Pons (tissue), 1 donor: ENCODE measurements around the gene PRSS50.
"Not testable (repeated sequence)": the region's sequence is repeated elsewhere in the genome, so short reads cannot be mapped to it uniquely, and the experiment has no call there.

Experiments used
- DNase-seq: peaks from one replicate; pipeline ENCODE4 v3.0.0-alpha.2; 2016; ENCODE audit warnings: low spot score

PRSS50 gene, protein sequence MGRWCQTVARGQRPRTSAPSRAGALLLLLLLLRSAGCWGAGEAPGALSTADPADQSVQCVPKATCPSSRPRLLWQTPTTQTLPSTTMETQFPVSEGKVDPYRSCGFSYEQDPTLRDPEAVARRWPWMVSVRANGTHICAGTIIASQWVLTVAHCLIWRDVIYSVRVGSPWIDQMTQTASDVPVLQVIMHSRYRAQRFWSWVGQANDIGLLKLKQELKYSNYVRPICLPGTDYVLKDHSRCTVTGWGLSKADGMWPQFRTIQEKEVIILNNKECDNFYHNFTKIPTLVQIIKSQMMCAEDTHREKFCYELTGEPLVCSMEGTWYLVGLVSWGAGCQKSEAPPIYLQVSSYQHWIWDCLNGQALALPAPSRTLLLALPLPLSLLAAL

DNA sequence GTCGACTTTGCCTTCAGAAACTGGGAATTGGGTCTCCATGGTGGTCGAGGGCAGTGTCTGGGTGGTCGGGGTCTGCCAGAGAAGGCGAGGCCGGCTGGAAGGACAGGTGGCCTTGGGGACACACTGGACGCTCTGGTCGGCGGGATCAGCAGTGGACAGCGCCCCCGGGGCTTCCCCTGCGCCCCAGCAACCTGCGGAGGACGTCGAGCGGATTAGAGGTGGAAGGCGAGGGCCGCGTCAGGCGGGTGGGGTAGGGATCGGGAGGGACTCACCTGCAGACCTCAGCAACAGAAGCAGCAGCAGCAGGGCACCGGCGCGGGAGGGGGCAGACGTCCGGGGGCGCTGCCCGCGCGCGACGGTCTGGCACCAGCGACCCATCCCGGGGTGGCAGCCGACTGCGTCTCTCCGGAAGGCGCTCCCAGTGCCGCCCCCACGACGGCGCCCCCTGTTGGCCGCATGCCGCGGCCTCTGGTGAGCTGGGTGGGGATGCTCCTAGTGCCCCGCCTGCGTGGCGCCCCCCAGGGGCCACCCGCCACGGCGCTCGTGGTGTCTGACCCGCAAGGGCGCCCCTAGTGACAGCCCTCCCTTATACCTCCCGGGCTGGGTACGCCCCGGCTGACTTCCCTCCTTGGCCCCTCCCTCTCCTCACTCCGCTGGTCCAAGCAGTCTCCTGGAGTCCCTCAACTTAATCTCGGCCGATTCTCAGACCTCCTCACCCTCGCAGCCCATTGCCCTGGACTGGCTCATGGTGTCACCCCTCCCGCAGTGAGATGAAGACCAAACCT, at the start of gene PRSS50:
TSS of gene PRSS50 (minus strand) at position 423 of the 785 bp plus-strand sequence. CDS start at position 378, 45 bp downstream.
- no peak for DNase-seq

GRCh38 chr3:46764206-46764605, 46.5 kb upstream of the PRSS50 start:
- no peak for DNase-seq

DNA sequence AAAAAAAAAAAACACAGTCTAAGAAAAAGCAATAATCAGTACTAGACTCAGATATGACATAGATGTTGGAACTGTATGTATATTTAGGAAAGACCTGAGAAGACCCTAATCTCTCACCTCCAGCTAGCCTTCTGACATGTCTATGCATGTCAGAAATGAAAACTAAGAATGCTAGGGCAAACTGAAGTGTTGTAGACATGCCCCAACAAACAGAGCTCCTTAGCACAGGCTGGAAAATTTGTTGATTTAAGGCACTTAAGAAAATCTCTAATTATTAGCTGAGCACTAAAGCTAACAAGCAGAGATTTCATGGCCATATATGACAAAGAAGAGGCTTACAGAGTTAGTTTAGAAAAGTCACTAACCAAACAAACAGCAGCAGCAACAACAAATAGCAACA, 45.5 kb upstream of the PRSS50 start:
- no peak for DNase-seq

DNA sequence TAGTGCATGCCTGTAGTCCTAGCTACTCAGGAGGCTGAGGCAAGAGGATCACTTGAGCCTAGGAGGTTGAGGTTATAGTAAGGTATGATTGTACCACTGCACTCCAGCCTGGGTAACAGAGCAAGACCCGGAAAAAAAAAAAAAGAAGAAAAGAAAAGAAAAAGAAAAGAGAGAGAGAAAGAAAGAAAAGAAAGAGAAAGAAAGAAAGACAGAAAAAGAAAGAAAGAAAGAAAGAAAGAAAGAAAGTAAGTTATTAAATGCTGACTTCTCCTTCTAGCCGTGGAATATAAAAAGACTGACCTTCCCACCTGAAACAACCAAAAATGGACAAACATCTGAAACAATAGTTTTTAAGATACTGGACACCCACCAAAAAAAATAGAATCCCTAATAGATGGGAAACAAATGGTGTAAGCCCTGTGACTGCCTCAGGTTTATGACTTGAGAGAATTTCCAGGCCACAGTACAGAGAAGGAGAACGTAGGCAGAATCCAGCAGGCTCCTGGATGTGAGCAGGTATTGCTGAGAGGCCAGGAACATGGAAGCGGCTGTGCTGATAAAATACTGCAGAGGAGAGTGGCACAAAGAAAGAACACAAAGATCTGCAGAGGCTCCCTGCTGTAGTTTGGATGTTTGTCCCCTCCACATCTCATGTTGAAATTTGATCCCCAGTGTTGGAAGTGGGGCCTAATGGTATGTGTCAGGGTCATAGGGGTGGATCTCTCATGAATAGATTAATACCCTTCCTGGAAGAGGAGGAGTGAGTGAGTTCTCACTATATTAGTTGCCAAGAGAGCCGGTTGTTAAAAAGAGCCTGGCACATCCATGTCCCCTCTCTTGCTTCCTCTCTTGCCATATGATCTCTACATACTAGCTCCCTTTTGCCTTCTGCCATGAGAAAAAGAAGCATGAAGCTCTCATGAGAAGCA, 41.8 kb upstream of the PRSS50 start:
- DNase-seq: no peak

GRCh38 chr3:46756642-46757041, 39.0 kb upstream of the PRSS50 start:
- DNase-seq: no peak

- no peak for DNase-seq
Measured at GRCh38 chr3:46755646-46756045, 38.0 kb upstream of the PRSS50 start.

- DNase-seq: not testable (repeated sequence)
Measured at GRCh38 chr3:46753127-46753526, 35.5 kb upstream of the PRSS50 start.

- no peak for DNase-seq
Measured at GRCh38 chr3:46750555-46751038, 32.9 kb upstream of the PRSS50 start.

DNA sequence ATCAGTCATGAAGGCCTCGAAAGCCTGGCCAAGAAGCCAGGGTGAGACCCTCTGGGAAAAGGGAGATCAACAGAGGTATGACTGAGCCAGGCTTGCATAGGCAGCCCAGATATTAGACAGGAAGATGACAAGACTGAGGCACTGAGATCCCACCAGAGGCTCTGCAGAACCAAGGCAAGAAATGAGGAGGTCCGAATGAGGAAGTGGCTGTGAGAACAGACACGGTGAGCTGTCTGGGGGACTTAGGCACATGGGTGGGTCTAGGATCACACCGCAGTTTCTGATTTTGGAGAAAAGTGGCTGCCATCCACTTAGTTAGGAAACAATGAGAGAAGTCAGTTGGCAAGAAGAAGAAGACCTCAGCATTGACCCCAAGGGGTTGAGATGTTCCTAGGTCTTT, 31.5 kb upstream of the PRSS50 start:
- DNase-seq: no peak

DNA sequence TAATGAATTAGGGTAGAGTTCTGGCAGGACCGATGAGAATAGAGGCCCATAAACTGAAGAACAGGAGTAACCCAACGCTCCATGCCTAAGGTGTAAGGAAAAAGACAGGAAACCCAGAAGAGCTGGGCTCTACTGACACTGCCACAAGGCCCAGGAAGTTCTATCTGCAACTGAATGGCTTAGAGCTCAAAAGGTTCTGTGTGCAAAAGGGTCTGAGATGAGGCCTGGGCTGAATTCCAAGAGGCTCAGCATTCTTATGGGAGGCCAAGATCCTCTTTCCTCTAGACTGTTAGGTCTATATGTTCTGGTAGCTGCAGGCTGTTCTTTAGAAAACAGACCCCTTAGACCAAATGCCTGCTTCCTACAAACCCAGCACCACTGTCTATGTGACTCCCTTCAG, 30.5 kb upstream of the PRSS50 start:
- no peak for DNase-seq

- DNase-seq: no peak
Measured at GRCh38 chr3:46746711-46747110, 29.0 kb upstream of the PRSS50 start.

DNA sequence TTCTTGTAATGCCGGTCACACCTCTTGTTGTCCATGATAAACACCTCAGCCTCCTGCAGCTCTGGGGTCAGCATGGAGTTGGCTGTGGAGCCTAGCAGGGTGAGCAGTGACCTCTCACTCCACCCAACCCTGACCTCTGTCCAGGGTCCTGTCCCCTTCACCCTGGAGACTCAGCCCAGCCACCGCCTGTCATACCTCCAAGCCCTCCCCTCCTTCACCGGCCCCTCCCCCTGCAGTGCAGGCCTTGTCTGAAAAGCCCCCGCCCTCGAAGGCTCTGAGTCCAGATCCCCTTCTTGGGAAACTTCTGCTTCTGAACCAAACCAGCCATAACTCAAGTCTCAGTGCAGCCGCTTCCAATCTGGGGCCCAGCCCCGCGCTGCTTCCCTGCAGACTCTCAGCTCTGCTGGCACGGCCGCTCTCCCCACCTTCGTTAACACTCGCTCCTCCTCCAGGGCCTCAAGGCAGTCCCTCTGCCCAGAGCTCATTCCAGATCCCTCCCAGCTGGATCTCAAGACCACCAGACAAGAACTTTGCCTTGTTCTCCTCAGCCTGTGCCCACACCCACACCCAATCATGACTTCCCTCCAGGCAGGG, 25.4 kb upstream of the PRSS50 start:
- DNase-seq: no peak

- DNase-seq: not testable (repeated sequence)
Measured at GRCh38 chr3:46739565-46739964, 21.9 kb upstream of the PRSS50 start.

- no peak for DNase-seq
Measured at GRCh38 chr3:46737329-46737731, 19.7 kb upstream of the PRSS50 start.

- DNase-seq: no peak
Measured at GRCh38 chr3:46736006-46736872, 18.6 kb upstream of the PRSS50 start.

DNA sequence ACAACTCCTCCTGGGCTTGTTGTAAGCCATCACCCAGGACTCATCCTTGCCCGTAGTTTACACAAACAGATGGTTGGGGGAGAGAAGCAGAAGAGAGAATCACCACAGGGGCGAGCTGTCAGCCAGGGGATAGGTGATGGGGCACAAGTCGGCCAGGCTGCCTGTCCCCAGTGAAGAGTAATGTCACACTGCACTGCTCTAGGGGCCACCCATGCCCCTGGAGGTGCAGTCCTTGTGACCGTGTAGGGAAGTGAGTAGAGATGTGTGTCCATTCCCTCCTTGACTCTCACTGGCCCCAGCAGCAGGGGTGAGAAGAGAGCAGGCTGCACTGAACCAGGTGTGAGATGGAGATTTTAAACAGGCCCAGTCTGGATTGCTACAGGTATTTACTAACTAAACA, 17.1 kb upstream of the PRSS50 start:
- DNase-seq: no peak

DNA sequence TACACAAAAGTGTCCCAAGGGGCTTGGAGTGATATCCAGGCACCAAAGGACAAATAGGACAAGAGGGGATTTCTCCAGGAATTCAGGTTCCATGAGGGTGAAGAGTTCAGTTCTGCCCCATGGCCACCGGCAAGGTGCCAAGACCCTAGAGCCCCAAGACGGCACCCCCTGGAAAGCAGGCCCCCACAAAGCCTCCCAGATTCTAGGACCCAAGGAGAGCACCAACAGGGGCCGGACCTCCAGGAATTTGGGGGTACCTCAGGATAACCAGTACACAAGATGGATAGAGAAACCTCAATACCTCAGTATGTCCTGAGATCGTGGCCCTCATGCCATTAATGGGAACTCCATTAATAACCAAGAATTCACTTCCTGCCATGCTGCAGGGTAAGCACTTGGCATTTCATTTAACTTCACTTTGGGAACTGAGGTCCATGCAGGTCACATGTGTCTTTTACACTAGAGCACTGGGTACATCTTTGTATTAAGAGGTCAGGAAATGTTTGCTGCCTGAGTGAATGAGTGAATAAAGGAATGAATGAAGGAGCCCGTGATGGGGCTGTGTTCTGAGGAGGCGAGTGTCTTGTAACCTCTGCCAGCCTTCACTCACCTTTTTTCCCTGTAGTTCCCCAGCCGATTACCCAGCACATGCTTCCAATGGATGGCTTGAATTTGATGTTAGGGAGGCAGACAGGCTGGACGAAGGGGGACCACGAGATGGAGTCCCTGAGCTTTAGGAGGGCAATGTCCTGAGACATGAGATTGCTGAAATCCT, 15.5 kb upstream of the PRSS50 start:
- DNase-seq: no peak

GRCh38 chr3:46731795-46732194, 14.1 kb upstream of the PRSS50 start:
- no peak for DNase-seq

GRCh38 chr3:46730819-46731218, 13.2 kb upstream of the PRSS50 start:
- no peak for DNase-seq

DNA sequence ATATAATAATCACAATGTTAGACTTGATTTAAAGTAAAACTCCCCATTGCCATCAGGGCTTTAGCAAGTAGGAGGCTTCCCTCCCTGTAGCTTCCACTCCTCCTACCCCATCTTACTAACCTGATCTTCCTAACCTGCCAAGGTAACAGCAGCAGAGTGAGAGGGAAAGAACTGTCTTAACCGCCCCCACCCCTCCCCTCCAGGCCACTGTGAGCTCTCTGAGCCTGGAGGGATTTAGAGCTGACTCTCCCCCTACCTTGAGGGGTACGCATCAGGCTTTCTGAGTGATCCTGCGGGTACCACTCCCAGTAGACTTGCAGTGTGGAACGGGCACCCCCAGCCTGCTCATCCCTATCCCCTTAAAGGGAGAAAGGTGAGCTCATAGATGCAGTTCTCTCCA, 11.4 kb upstream of the PRSS50 start:
- no peak for DNase-seq
